ENCODE data around the gene HOXD10. TPM values are rescaled to one million over a fixed set of nuclear protein-coding genes. Genes with fewer than 3 reads are reported as not detected.

HOXD10 gene
- total and polyA plus RNA-seq, 4 donors: 0.05 to 0.54 TPM; not detected in 2

DNA sequence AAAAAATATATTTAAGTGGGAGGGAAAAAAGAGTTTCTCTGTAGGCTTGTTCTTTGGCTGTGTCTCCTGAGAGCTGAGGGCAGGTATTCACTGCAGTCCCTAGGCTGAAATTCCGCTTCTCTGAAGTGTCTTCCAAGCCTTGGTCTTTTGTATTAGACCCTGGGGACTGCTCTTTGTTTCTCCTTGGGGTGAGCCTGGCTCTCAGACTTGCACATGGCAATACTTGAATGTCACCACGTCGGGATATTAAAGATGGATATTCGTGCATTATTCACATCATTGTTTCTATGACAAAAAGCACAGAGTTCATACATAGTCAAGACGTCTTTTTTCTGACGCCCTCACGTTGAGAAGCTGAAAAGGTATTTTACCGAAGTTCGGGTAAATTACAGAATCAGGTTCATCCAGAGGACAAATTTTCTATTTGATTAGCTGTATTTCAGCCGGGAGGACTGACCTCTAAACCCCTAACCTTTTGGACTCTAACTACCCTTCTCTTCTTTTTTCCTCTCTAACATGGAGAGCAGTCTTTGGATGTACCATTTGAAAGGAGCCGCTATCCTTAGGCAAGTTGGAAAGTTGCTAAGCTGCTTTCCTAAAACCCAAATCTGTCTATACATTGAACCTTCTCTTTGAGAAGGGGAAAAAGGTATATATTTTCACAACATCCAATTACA, 38.1 kb downstream of the HOXD10 start:
- Histone ChIP-seq H3K9me3 (ENCODE audit: control insufficient read depth in 4 of 4, insufficient read depth in 3 of 4, low read length in 3 of 4) (peaks cover 0 to 13% (median 0%) of the 10 kb centered on the region in 4 donors), H3K27me3 (ENCODE audit: control insufficient read depth in 3 of 3, insufficient read depth in 3 of 3, low read length in 2 of 3) (peaks cover 32 to 96% (median 92%) of the 10 kb centered on the region in 3 donors), H3K27ac (ENCODE audit: low read depth in 1 of 2, low read length in 1 of 2) (no peak overlapping the region), H3K36me3 (ENCODE audit: control insufficient read depth in 4 of 4, insufficient read depth in 4 of 4, low read length in 4 of 4) (no peaks in the 10 kb centered on the region), H3K9ac (ENCODE audit: insufficient read depth in 1 of 2, low read length in 2 of 2) (no peak overlapping the region), H3K4me1 (ENCODE audit: control insufficient read depth in 5 of 5, insufficient read depth in 5 of 5, low read length in 5 of 5) (peaks cover 0 to 15% (median 9%) of the 10 kb centered on the region in 5 donors), H3K4me3 (no peak overlapping the region)
- TF ChIP-seq, protein P1, sequence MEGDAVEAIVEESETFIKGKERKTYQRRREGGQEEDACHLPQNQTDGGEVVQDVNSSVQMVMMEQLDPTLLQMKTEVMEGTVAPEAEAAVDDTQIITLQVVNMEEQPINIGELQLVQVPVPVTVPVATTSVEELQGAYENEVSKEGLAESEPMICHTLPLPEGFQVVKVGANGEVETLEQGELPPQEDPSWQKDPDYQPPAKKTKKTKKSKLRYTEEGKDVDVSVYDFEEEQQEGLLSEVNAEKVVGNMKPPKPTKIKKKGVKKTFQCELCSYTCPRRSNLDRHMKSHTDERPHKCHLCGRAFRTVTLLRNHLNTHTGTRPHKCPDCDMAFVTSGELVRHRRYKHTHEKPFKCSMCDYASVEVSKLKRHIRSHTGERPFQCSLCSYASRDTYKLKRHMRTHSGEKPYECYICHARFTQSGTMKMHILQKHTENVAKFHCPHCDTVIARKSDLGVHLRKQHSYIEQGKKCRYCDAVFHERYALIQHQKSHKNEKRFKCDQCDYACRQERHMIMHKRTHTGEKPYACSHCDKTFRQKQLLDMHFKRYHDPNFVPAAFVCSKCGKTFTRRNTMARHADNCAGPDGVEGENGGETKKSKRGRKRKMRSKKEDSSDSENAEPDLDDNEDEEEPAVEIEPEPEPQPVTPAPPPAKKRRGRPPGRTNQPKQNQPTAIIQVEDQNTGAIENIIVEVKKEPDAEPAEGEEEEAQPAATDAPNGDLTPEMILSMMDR (IDR thresholded peaks at IDR 0.05; ENCODE audit: control extremely low read depth, extremely low read depth): no peak
- WGBS, 2 donors: 28 to 32% methylated on average over 11 of the region's 11 CpGs
- ATAC-seq (ENCODE audit: insufficient read depth, low FRiP score) (no peak), DNase-seq (peak in 1 of 3 donors; percentile 1)

GRCh38 chr2:176155356-176156044, 38.9 kb downstream of the HOXD10 start:
- WGBS, 2 donors: 10 to 21% methylated on average over 6 of the region's 6 CpGs
- peaks cover 0 to 17% (median 0%) of the 10 kb centered on the region in 4 donors for H3K9me3 ChIP-seq (ENCODE audit: control insufficient read depth in 4 of 4, insufficient read depth in 3 of 4, low read length in 3 of 4)
- H3K9ac ChIP-seq (ENCODE audit: insufficient read depth in 1 of 2, low read length in 2 of 2): no peak overlapping the region
- DNase-seq (peak in 1 of 3 donors; percentile 1), ATAC-seq (ENCODE audit: insufficient read depth, low FRiP score) (no peak)
- no peak overlapping the region for H3K4me3 ChIP-seq
- H3K27ac ChIP-seq (ENCODE audit: low read depth in 1 of 2, low read length in 1 of 2): no peak overlapping the region
- H3K27me3 ChIP-seq (ENCODE audit: control insufficient read depth in 3 of 3, insufficient read depth in 3 of 3, low read length in 2 of 3): peaks cover 34 to 96% (median 91%) of the 10 kb centered on the region in 3 donors
- H3K36me3 ChIP-seq (ENCODE audit: control insufficient read depth in 4 of 4, insufficient read depth in 4 of 4, low read length in 4 of 4): no peaks in the 10 kb centered on the region
- peaks cover 0 to 22% (median 9%) of the 10 kb centered on the region in 5 donors for H3K4me1 ChIP-seq (ENCODE audit: control insufficient read depth in 5 of 5, insufficient read depth in 5 of 5, low read length in 5 of 5)
- TF ChIP-seq, protein P1 (IDR thresholded peaks at IDR 0.05; ENCODE audit: control extremely low read depth, extremely low read depth): no peak

- WGBS, 2 donors: 31% methylated on average over 8 of the region's 8 CpGs
- no peak overlapping the region for H3K4me3 ChIP-seq
- H3K9ac ChIP-seq (ENCODE audit: insufficient read depth in 1 of 2, low read length in 2 of 2): no peak overlapping the region
- H3K4me1 ChIP-seq (ENCODE audit: control insufficient read depth in 5 of 5, insufficient read depth in 5 of 5, low read length in 5 of 5): peaks cover 0 to 27% (median 9%) of the 10 kb centered on the region in 5 donors
- H3K27me3 ChIP-seq (ENCODE audit: control insufficient read depth in 3 of 3, insufficient read depth in 3 of 3, low read length in 2 of 3): peaks cover 36 to 95% (median 90%) of the 10 kb centered on the region in 3 donors
- DNase-seq (no peak), ATAC-seq (ENCODE audit: insufficient read depth, low FRiP score) (no peak)
- H3K36me3 ChIP-seq (ENCODE audit: control insufficient read depth in 4 of 4, insufficient read depth in 4 of 4, low read length in 4 of 4): no peaks in the 10 kb centered on the region
- no peak overlapping the region for H3K27ac ChIP-seq (ENCODE audit: low read depth in 1 of 2, low read length in 1 of 2)
- TF ChIP-seq, protein P1 (IDR thresholded peaks at IDR 0.05; ENCODE audit: control extremely low read depth, extremely low read depth): no peak
- H3K9me3 ChIP-seq (ENCODE audit: control insufficient read depth in 4 of 4, insufficient read depth in 3 of 4, low read length in 3 of 4): peaks cover 0 to 19% (median 0%) of the 10 kb centered on the region in 4 donors
Observed at GRCh38 chr2:176156301-176156806, 39.8 kb downstream of the HOXD10 start.
